ENCODE measurements around the gene SPRR2A. TPM values are rescaled to one million over a fixed set of nuclear protein-coding genes. Genes with fewer than 3 reads are reported as not detected.
A peak's percentile ranks its signal among the peaks of the same experiment; 100 is the strongest.

Gene SPRR2A
- total and polyA plus RNA-seq, 2 of the 8 experiments (the other 6 are each of a cell fraction or from before 2014, with no cell fraction given) = not detected

GRCh38 chr1:153032677-153033308 lies 24.5 kb downstream of the SPRR2A start:
- Histone ChIP-seq H3K9me3 (ENCODE audit: insufficient read depth in 2 of 2, low read depth in 1 of 2, low read length in 1 of 2) (no peaks in the 10 kb centered on the region), H3K27ac (ENCODE audit: low read depth, low read length) (no peak overlapping the region; the same call in 1 of the 2 replicates), H3K4me1 (replicated peaks in 1 of 4; ENCODE audit: control insufficient read depth in 3 of 4, insufficient read depth in 4 of 4, low read length in 3 of 4) (no peaks in the 10 kb centered on the region), H3K4me2 (ENCODE audit: insufficient read depth in 1 of 2, low read depth in 2 of 2, low read length in 2 of 2) (no peak overlapping the region), H2BK20ac (ENCODE audit: low read length) (0 out of 2 replicates have a peak overlapping the region, but pooled peaks have one; percentile 48), H3K9ac (replicated peaks in 1 of 4; ENCODE audit: extremely low read depth in 1 of 4, low read depth in 3 of 4, low read length in 3 of 4) (no peak overlapping the region), H4K8ac (ENCODE audit: extremely low read depth, insufficient read depth, low read length) (no peak overlapping the region), H2BK5ac (ENCODE audit: low read depth, low read length) (no peak overlapping the region), H2BK12ac (ENCODE audit: low read depth, low read length) (peak overlapping the region; percentile 27; the same call in 1 of the 2 replicates), H2BK15ac (ENCODE audit: low read length) (no peak overlapping the region), H3K23ac (ENCODE audit: insufficient read length) (no peak overlapping the region), H2BK120ac (replicated peaks; ENCODE audit: low read depth, low read length) (no peak overlapping the region), H3K56ac (replicated peaks; ENCODE audit: insufficient read length, low read depth, low read length) (no peak overlapping the region), H3K4me3 (ENCODE audit: extremely low read depth in 1 of 4, insufficient read depth in 2 of 4, low read depth in 3 of 4, low read length in 4 of 4) (no peak overlapping the region), H3K4ac (replicated peaks; ENCODE audit: insufficient read length, low read depth, low read length) (peak overlapping the region; percentile 97), H2AK5ac (ENCODE audit: low read depth, low read length) (no peak overlapping the region), H3K79me2 (ENCODE audit: control insufficient read depth in 1 of 2, insufficient read depth in 2 of 2, low read length in 2 of 2) (no peaks in the 10 kb centered on the region), H4K5ac (ENCODE audit: insufficient read length, low read depth, low read length) (no peak overlapping the region), H3K27me3 (replicated peaks in 1 of 4; ENCODE audit: control insufficient read depth in 3 of 4, extremely low read depth in 1 of 4, insufficient read depth in 3 of 4, low read length in 3 of 4) (peaks cover 0 to 1% (median 0%) of the 10 kb centered on the region in 4 experiments; a peak in 1 of 7 replicates), H3K18ac (ENCODE audit: extremely low read depth, low read length) (no peak overlapping the region), H3K14ac (ENCODE audit: insufficient read length) (no peak overlapping the region), H3K79me1 (ENCODE audit: low read depth, low read length) (no peaks in the 10 kb centered on the region), H4K20me1 (replicated peaks in 1 of 2; ENCODE audit: control insufficient read depth in 1 of 2, insufficient read depth in 2 of 2, low read length in 2 of 2) (no peaks in the 10 kb centered on the region), H4K91ac (replicated peaks; ENCODE audit: insufficient read length, low read length) (peak overlapping the region; percentile 40), H3K36me3 (ENCODE audit: control insufficient read depth in 2 of 4, insufficient read depth in 4 of 4, low read length in 3 of 4) (no peaks in the 10 kb centered on the region), H3K23me2 (ENCODE audit: low read depth, low read length) (no peaks in the 10 kb centered on the region), H2AFZ (ENCODE audit: low read length) (peak overlapping the region; percentile 57; the same call in 1 of the 2 replicates)
- TF ChIP-seq CBX5 (IDR thresholded peaks at IDR 0.05; ENCODE audit: low read depth, low read length) = no peak
- 0 out of 2 replicates have a peak, but pooled peaks have one; percentile 43 for TF ChIP-seq CEBPB (IDR thresholded peaks at IDR 0.05; ENCODE audit: low read depth, low read length)
- no peak for TF ChIP-seq PHF8 (conservative IDR thresholded peaks at IDR 0.05; ENCODE audit: low read depth, low read length)
- no peak for TF ChIP-seq SIN3A (conservative IDR thresholded peaks at IDR 0.05 in 1 of 2, IDR thresholded peaks at IDR 0.05 in 1 of 2; ENCODE audit: low read depth in 1 of 2, low read length in 2 of 2)
- peak; percentile 61 to 66 for TF ChIP-seq RAD21 (IDR thresholded peaks at IDR 0.05 in 1 of 2, conservative IDR thresholded peaks at IDR 0.05 in 1 of 2; ENCODE audit: low read depth in 2 of 2, low read length in 2 of 2)
- peak; percentile 53 to 67 (median 54) for TF ChIP-seq CTCF (IDR thresholded peaks at IDR 0.05; ENCODE audit: control extremely low read depth in 1 of 3, insufficient read depth in 1 of 3, low read depth in 1 of 3, low read length in 3 of 3)
- no peak for TF ChIP-seq NANOG (IDR thresholded peaks at IDR 0.05; ENCODE audit: insufficient read depth, low read depth, low read length, poor library complexity, severe bottlenecking)
- 0 out of 2 replicates have a peak, but pooled peaks have one; percentile 21 for TF ChIP-seq TEAD4 (IDR thresholded peaks at IDR 0.05; ENCODE audit: low read depth, low read length)
- FAIRE-seq (peak; percentile 74), DNase-seq (ENCODE audit: low read depth in 1 of 2, low spot score in 2 of 2) (peak in 1 of 2 experiments; percentile 56)
- ChIA-PET POLR2A (ENCODE audit: partially characterized antibody) (no interaction called here), CTCF (ENCODE audit: partially characterized antibody) (interaction anchor here (0.7 to 2.4 kb wide), 11 partner anchors 9 to 164 kb away, joined by 3 to 16 read pairs (median 4); partner anchors contain the start of gene SMCP)
- 57% methylated on average over 3 of the region's 3 CpGs; no CpG with 5 or more reads in 1 of the 2 experiments for WGBS, 2 experiments (ENCODE audit: extremely low coverage in 1 of 2, insufficient coverage in 1 of 2, insufficient read length in 1 of 2, insufficient replicate concordance in 2 of 2, low coverage in 1 of 2, low lambda C conversion rate in 2 of 2, missing lambda C conversion rate in 1 of 2)

Measured in H1 (cell line).